ENCODE results near the gene CIZ1. TPM values are rescaled to one million over a fixed set of nuclear protein-coding genes. Genes with fewer than 3 reads are reported as not detected.
"Not testable (repeated sequence)": the region's sequence is repeated elsewhere in the genome, so short reads cannot be mapped to it uniquely, and the experiment has no call there.

Gene CIZ1, protein sequence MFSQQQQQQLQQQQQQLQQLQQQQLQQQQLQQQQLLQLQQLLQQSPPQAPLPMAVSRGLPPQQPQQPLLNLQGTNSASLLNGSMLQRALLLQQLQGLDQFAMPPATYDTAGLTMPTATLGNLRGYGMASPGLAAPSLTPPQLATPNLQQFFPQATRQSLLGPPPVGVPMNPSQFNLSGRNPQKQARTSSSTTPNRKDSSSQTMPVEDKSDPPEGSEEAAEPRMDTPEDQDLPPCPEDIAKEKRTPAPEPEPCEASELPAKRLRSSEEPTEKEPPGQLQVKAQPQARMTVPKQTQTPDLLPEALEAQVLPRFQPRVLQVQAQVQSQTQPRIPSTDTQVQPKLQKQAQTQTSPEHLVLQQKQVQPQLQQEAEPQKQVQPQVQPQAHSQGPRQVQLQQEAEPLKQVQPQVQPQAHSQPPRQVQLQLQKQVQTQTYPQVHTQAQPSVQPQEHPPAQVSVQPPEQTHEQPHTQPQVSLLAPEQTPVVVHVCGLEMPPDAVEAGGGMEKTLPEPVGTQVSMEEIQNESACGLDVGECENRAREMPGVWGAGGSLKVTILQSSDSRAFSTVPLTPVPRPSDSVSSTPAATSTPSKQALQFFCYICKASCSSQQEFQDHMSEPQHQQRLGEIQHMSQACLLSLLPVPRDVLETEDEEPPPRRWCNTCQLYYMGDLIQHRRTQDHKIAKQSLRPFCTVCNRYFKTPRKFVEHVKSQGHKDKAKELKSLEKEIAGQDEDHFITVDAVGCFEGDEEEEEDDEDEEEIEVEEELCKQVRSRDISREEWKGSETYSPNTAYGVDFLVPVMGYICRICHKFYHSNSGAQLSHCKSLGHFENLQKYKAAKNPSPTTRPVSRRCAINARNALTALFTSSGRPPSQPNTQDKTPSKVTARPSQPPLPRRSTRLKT
- total RNA-seq, result 10 to 100 TPM; 97.5 to 97.7 TPM

DNA sequence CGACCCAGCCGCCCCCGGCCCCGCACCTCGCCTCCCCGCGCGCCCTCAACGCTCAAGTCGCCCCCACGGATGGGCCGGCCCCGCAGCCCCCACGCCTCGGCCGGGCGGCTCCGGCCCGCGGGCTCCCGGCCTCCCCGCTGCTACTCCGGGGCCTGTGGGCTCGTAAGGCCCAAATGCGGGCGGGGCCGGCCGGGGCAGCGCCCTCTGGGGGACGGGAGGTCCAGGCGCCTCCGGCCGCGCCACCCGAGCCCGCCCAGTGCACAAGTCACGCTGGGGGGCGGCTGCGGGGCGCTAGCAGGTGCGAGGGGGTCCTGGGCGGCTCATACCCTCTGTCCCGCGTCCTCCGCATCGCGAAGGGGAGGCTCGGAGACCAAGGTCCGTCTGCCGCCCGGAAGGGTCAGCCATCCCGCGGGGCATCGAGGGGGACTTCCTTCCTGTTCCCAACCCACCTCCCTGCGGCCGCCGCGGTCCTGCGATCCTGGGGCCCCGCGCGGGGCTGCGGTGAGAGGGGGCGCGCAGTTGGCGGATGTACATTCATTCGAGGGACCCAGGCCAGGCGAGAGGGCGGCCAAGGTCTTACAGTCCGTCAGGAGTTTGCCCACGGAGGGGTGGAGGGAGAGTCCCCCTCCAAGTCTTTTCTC, at the start of gene CIZ1:
TSS of gene CIZ1 (minus strand) at position 167 of the 641 bp plus-strand sequence. CDS start 715 bp downstream, outside the sequence.
- intact Hi-C loops (cut with DNase I), result no loop called here
- no peaks in the 10 kb centered on the region for H3K9me3 ChIP-seq
- peak; percentile 80 for DNase-seq
- H3K4me1 ChIP-seq, result peaks cover 9% of the 10 kb centered on the region
- H3K27ac ChIP-seq, result peak within 1 kb of the TSS; percentile 89
- H3K27me3 ChIP-seq, result no peaks in the 10 kb centered on the region
- H3K4me3 ChIP-seq, result peak within 1 kb of the TSS; percentile 72
- no peaks in the 10 kb centered on the region for H3K36me3 ChIP-seq
- H3K9ac ChIP-seq (ENCODE audit: low read depth in 2 of 2, low read length in 2 of 2), result peak within 1 kb of the TSS; percentile 71 to 90
- TF ChIP-seq, protein P1, sequence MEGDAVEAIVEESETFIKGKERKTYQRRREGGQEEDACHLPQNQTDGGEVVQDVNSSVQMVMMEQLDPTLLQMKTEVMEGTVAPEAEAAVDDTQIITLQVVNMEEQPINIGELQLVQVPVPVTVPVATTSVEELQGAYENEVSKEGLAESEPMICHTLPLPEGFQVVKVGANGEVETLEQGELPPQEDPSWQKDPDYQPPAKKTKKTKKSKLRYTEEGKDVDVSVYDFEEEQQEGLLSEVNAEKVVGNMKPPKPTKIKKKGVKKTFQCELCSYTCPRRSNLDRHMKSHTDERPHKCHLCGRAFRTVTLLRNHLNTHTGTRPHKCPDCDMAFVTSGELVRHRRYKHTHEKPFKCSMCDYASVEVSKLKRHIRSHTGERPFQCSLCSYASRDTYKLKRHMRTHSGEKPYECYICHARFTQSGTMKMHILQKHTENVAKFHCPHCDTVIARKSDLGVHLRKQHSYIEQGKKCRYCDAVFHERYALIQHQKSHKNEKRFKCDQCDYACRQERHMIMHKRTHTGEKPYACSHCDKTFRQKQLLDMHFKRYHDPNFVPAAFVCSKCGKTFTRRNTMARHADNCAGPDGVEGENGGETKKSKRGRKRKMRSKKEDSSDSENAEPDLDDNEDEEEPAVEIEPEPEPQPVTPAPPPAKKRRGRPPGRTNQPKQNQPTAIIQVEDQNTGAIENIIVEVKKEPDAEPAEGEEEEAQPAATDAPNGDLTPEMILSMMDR (IDR thresholded peaks at IDR 0.05), result peak; percentile 71

- no peak overlapping the region for H3K9ac ChIP-seq (ENCODE audit: low read depth in 2 of 2, low read length in 2 of 2)
- no peaks in the 10 kb centered on the region for H3K9me3 ChIP-seq
- DNase-seq, result no peak
- no peak overlapping the region for H3K4me3 ChIP-seq
- H3K36me3 ChIP-seq, result no peaks in the 10 kb centered on the region
- TF ChIP-seq, protein P1 (IDR thresholded peaks at IDR 0.05), result no peak
- intact Hi-C loops (cut with DNase I), result no loop called here
- H3K4me1 ChIP-seq, result no peaks in the 10 kb centered on the region
- H3K27me3 ChIP-seq, result no peaks in the 10 kb centered on the region
- no peak overlapping the region for H3K27ac ChIP-seq
Measured at GRCh38 chr9:128233817-128234406, 42.5 kb upstream of the CIZ1 start.

GRCh38 chr9:128232528-128233428, 41.4 kb upstream of the CIZ1 start:
- intact Hi-C loops (cut with DNase I), result no loop called here

DNA sequence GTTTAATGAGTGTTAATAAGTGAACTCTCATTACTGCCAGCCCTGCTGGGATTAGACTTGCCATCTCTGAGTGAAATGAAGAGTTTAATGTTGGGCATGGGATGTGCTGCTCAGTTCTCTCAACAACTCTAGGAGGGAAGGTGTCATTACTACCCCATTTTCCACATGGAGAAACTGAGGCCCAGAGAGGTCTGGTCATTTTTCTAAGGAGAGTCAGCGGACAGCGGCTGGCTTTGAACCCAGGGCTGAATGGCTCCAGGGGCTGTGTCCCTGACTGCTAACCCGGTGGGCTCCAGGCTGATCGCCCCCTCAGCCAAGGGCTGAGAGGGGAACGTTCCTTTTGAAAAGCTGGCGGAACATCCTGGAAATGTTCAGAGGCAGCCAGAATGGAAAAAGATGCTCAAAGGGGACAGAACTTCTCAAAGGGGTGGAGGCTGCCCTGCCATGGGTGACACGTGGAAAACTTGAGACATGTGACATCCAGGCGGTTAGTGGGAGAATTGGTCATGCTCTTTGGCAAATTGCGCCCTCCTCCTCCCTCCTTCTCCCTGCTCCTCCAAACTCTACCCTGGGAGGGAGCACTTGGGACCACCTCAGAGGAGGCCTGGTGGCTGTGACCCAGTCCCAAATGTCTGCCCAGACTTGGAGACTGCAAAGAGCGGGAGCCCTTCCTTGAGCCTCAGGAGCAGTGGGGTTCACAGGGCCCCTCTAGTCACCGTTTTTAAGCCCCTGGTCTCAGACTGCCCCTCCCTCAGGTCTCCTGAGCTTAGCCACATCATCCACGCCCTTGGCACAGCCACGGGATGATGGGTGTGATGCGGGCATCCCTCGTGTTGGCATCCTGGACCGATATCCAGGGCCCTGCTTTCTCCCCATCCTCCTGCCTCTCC, 40.5 kb upstream of the CIZ1 start:
- intact Hi-C loops (cut with DNase I), result no loop called here
- TF ChIP-seq, protein P1 (IDR thresholded peaks at IDR 0.05), result no peak
- H3K36me3 ChIP-seq, result no peaks in the 10 kb centered on the region
- no peaks in the 10 kb centered on the region for H3K27me3 ChIP-seq
- no peaks in the 10 kb centered on the region for H3K9me3 ChIP-seq
- no peaks in the 10 kb centered on the region for H3K4me1 ChIP-seq
- peak; percentile 21 for DNase-seq
- no peak overlapping the region for H3K4me3 ChIP-seq
- H3K27ac ChIP-seq, result no peak overlapping the region
- no peak overlapping the region for H3K9ac ChIP-seq (ENCODE audit: low read depth in 2 of 2, low read length in 2 of 2)

More at GRCh38 chr9:128232528-128233428, 41.4 kb upstream of the CIZ1 start:
- Histone ChIP-seq H3K9me3 (no peaks in the 10 kb centered on the region), H3K27me3 (no peaks in the 10 kb centered on the region), H3K9ac (ENCODE audit: low read depth in 2 of 2, low read length in 2 of 2) (no peak overlapping the region), H3K36me3 (no peaks in the 10 kb centered on the region), H3K27ac (no peak overlapping the region), H3K4me1 (no peaks in the 10 kb centered on the region), H3K4me3 (no peak overlapping the region)
- TF ChIP-seq, protein P1 (IDR thresholded peaks at IDR 0.05), result no peak
- no peak for DNase-seq

DNA sequence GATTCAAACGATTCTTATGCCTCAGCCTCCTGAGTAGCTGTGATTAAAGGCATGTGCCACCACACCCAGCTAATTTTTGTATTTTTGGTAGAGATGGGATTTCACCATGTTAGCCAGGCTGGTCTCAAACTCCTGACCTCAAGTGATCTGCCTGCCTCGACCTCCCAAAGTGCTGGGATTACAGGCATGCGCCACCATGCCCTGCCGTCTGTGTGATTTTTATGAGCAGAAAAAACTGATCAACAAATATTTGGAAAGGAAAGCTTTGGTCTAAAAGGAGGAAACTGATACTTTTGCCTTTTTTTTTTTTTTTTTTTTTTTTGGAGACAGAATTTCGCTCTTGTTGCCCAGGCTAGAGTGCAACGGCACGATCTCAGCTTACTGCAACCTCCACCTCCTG, 39.5 kb upstream of the CIZ1 start:
- H3K4me1 ChIP-seq; H3K36me3 ChIP-seq; intact Hi-C loops (cut with DNase I); H3K27me3 ChIP-seq; H3K9ac ChIP-seq (ENCODE audit: low read depth in 2 of 2, low read length in 2 of 2); DNase-seq; H3K27ac ChIP-seq; H3K9me3 ChIP-seq; H3K4me3 ChIP-seq: not testable (repeated sequence)
